ENCODE results near the gene HOXC6.

- TF ChIP-seq POLR2AphosphoS5 (IDR thresholded peaks at IDR 0.05; ENCODE audit: low read depth, low read length), result no peak
- no peak for TF ChIP-seq ATF2 (IDR thresholded peaks at IDR 0.05; ENCODE audit: low read length)
- no peak for TF ChIP-seq SRF (IDR thresholded peaks at IDR 0.05; ENCODE audit: low read depth, low read length)
- TF ChIP-seq, protein P1, sequence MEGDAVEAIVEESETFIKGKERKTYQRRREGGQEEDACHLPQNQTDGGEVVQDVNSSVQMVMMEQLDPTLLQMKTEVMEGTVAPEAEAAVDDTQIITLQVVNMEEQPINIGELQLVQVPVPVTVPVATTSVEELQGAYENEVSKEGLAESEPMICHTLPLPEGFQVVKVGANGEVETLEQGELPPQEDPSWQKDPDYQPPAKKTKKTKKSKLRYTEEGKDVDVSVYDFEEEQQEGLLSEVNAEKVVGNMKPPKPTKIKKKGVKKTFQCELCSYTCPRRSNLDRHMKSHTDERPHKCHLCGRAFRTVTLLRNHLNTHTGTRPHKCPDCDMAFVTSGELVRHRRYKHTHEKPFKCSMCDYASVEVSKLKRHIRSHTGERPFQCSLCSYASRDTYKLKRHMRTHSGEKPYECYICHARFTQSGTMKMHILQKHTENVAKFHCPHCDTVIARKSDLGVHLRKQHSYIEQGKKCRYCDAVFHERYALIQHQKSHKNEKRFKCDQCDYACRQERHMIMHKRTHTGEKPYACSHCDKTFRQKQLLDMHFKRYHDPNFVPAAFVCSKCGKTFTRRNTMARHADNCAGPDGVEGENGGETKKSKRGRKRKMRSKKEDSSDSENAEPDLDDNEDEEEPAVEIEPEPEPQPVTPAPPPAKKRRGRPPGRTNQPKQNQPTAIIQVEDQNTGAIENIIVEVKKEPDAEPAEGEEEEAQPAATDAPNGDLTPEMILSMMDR (IDR thresholded peaks at IDR 0.05; ENCODE audit: control extremely low read depth in 1 of 3, insufficient read depth in 1 of 3, low read depth in 1 of 3, low read length in 3 of 3), result no peak
- TF ChIP-seq POLR2A (IDR thresholded peaks at IDR 0.05; ENCODE audit: control extremely low read depth in 1 of 2, low read depth in 2 of 2, low read length in 2 of 2), result no peak
- TF ChIP-seq TAF1 (IDR thresholded peaks at IDR 0.05; ENCODE audit: low read depth, low read length), result no peak
- no peak for TF ChIP-seq MAX (IDR thresholded peaks at IDR 0.05)
- no peak for TF ChIP-seq KDM1A (IDR thresholded peaks at IDR 0.05; ENCODE audit: borderline replicate concordance, low read length)
- TF ChIP-seq YY1 (IDR thresholded peaks at IDR 0.05; ENCODE audit: low read depth, low read length), result no peak
- TF ChIP-seq SP1 (IDR thresholded peaks at IDR 0.05; ENCODE audit: low read depth, low read length), result no peak
- TF ChIP-seq EGR1 (IDR thresholded peaks at IDR 0.05; ENCODE audit: borderline replicate concordance, low read depth, low read length), result no peak
- TF ChIP-seq HDAC2 (IDR thresholded peaks at IDR 0.05; ENCODE audit: borderline replicate concordance in 1 of 2, low read depth in 2 of 2, low read length in 2 of 2), result no peak
- no peak for TF ChIP-seq CHD1 (IDR thresholded peaks at IDR 0.05; ENCODE audit: low read depth, low read length)
Observed at GRCh38 chr12:54037360-54038283, 9.4 kb downstream of the HOXC6 start.

Data from H1 (cell line).